Adipose tissue (tissue), 3 donors: ENCODE results near the gene NAV2. TPM values are rescaled to one million over a fixed set of nuclear protein-coding genes. Genes with fewer than 3 reads are reported as not detected.

ENCODE experiments used
- H3K27ac ChIP-seq: one replicate; pipeline ENCODE4 v1.5.1; 2013; ENCODE audit warnings: low read depth, low read length
- WGBS, 3 donors: extraction: QIAGEN DNeasy Blood & Tissue Kit; methylation state at CpG; one replicate each; pipeline ENCODE4 v1.1.7; 2013; 5-methylcytosine and 5-hydroxymethylcytosine counted together
- polyA plus RNA-seq, 3 donors: library from polyadenylated mRNA; stranded (reverse); fragments of 200-250 nt; gene quantifications; one replicate each; pipeline ENCODE4 v1.2.3, GENCODE V29; 2013
- donor health status: healthy with polysubstance abuse.
- donor health status: Bipolar disorder and iron deficiency.
- donor health status: healthy.

Gene NAV2
- polyA plus RNA-seq, 3 donors: 3.9 to 5.1 (median 4.8) TPM

- no peak overlapping the region for H3K27ac ChIP-seq
- 65 to 91% (median 91%) methylated on average over 3 of the region's 3 CpGs for WGBS, 3 donors
Measured at GRCh38 chr11:20048246-20048645, 335.6 kb downstream of the NAV2 start.

GRCh38 chr11:20048707-20049106 lies 336.1 kb downstream of the NAV2 start:
- H3K27ac ChIP-seq: no peak overlapping the region
- WGBS, 3 donors: 96 to 99% (median 97%) methylated on average over 9 of the region's 9 CpGs

GRCh38 chr11:20049231-20049630 lies 336.6 kb downstream of the NAV2 start:
- no peak overlapping the region for H3K27ac ChIP-seq
- 52 to 59% (median 53%) methylated on average over 2 of the region's 2 CpGs for WGBS, 3 donors

GRCh38 chr11:20050048-20050447 lies 337.4 kb downstream of the NAV2 start:
- WGBS, 3 donors: 83 to 96% (median 86%) methylated on average over 4 of the region's 4 CpGs
- no peak overlapping the region for H3K27ac ChIP-seq

- H3K27ac ChIP-seq: no peak overlapping the region
- 90 to 92% (median 92%) methylated on average over 9 of the region's 9 CpGs for WGBS, 3 donors
Measured at GRCh38 chr11:20050551-20051333, 338.1 kb downstream of the NAV2 start.

GRCh38 chr11:20051469-20052399 lies 339.1 kb downstream of the NAV2 start:
- no peak overlapping the region for H3K27ac ChIP-seq
- 89 to 95% (median 95%) methylated on average over 5 of the region's 5 CpGs for WGBS, 3 donors

- H3K27ac ChIP-seq: no peak overlapping the region
- WGBS, 3 donors: 84 to 92% (median 90%) methylated on average over 4 of the region's 4 CpGs
Measured at GRCh38 chr11:20053572-20053971, 340.9 kb downstream of the NAV2 start.

GRCh38 chr11:20054584-20054983 lies 341.9 kb downstream of the NAV2 start:
- 95 to 100% (median 96%) methylated on average over 1 of the region's 1 CpG for WGBS, 3 donors
- no peak overlapping the region for H3K27ac ChIP-seq

GRCh38 chr11:20055312-20055711 lies 342.7 kb downstream of the NAV2 start:
- H3K27ac ChIP-seq: no peak overlapping the region
- 51 to 83% (median 61%) methylated on average over 2 of the region's 2 CpGs for WGBS, 3 donors

GRCh38 chr11:20056109-20056949 lies 343.7 kb downstream of the NAV2 start:
- H3K27ac ChIP-seq: no peak overlapping the region
- 79 to 85% (median 81%) methylated on average over 8 of the region's 8 CpGs for WGBS, 3 donors

- no peak overlapping the region for H3K27ac ChIP-seq
- 69 to 85% (median 78%) methylated on average over 8 of the region's 8 CpGs for WGBS, 3 donors
Measured at GRCh38 chr11:20056950-20057943, 344.6 kb downstream of the NAV2 start.

- H3K27ac ChIP-seq: no peak overlapping the region
- WGBS, 3 donors: 85 to 95% (median 90%) methylated on average over 3 of the region's 3 CpGs
Measured at GRCh38 chr11:20058749-20059458, 346.3 kb downstream of the NAV2 start.

- no peak overlapping the region for H3K27ac ChIP-seq
- WGBS, 3 donors: 88 to 93% (median 91%) methylated on average over 4 of the region's 4 CpGs
Measured at GRCh38 chr11:20059587-20060021, 347.0 kb downstream of the NAV2 start.

- WGBS, 3 donors: 89 to 95% (median 94%) methylated on average over 3 of the region's 3 CpGs
- H3K27ac ChIP-seq: no peak overlapping the region
Measured at GRCh38 chr11:20060181-20060580, 347.5 kb downstream of the NAV2 start.

- 81 to 86% (median 86%) methylated on average over 7 of the region's 7 CpGs for WGBS, 3 donors
Measured at GRCh38 chr11:20060647-20061205, 348.1 kb downstream of the NAV2 start.

GRCh38 chr11:20061776-20062175 lies 349.1 kb downstream of the NAV2 start:
- no peak overlapping the region for H3K27ac ChIP-seq
- WGBS, 3 donors: 94 to 96% (median 95%) methylated on average over 5 of the region's 5 CpGs

More at GRCh38 chr11:20060647-20061205, 348.1 kb downstream of the NAV2 start:
- no peak overlapping the region for H3K27ac ChIP-seq
